Natural killer cell (primary cell): Measurements from ENCODE around the gene TTF2. TPM values are rescaled to one million over a fixed set of nuclear protein-coding genes. Genes with fewer than 3 reads are reported as not detected.

Experiments used
- ATAC-seq, 3 donors: fragments of 150-1000 bp in 2 of 3; fragments of 200-7000 bp in 1 of 3; cut with Tn5 transposase; 1 replicate in 1 of 3; 2 replicates in 2 of 3; pipeline ENCODE4 v1.10.0; 2021; ENCODE audit warnings: mild to moderate bottlenecking in 2 of 3, moderate library complexity in 2 of 3
- DNase-seq, 2 donors: peaks; one replicate each; pipeline versions ENCODE4 v3.0.0 to v3.0.0-alpha.2; 2013 to 2021; ENCODE audit warnings: mixed read lengths in 1 of 2
- H3K27ac ChIP-seq: one replicate; pipeline ENCODE4 v1.5.1; 2013; ENCODE audit warnings: mild to moderate bottlenecking, low read length
- H3K27me3 ChIP-seq: one replicate; pipeline ENCODE4 v1.6.1; 2013; ENCODE audit warnings: low read length; ENCODE audit not compliant: control insufficient read depth, insufficient read depth
- H3K36me3 ChIP-seq: one replicate; pipeline ENCODE4 v1.6.1; 2013; ENCODE audit warnings: low read length; ENCODE audit not compliant: control insufficient read depth, insufficient read depth
- H3K4me1 ChIP-seq: one replicate; pipeline ENCODE4 v1.6.1; 2013; ENCODE audit warnings: low read length; ENCODE audit not compliant: control insufficient read depth, insufficient read depth
- H3K4me3 ChIP-seq: one replicate; pipeline ENCODE4 v1.5.1; 2013; ENCODE audit warnings: low read length
- H3K9me3 ChIP-seq: one replicate; pipeline ENCODE4 v1.6.1; 2013; ENCODE audit warnings: low read length; ENCODE audit not compliant: control insufficient read depth, insufficient read depth
- H3K27ac Mint-ChIP-seq, 2 donors: one replicate each; pipeline ENCODE4 v1.8.0; 2022; ENCODE audit warnings: mild to moderate bottlenecking in 2 of 2, mixed read lengths in 2 of 2, moderate library complexity in 1 of 2
- H3K27me3 Mint-ChIP-seq, 2 donors: one replicate each; pipeline ENCODE4 v1.8.0; 2022; ENCODE audit warnings: low read depth in 2 of 2, mixed read lengths in 2 of 2
- H3K36me3 Mint-ChIP-seq: one replicate; pipeline ENCODE4 v1.8.0; 2022; ENCODE audit warnings: mixed read lengths
- H3K4me1 Mint-ChIP-seq, 2 donors: one replicate each; pipeline ENCODE4 v1.8.0; 2022; ENCODE audit warnings: mixed read lengths in 2 of 2
- H3K4me3 Mint-ChIP-seq: one replicate; pipeline ENCODE4 v1.8.0; 2022; ENCODE audit warnings: mild to moderate bottlenecking, moderate library complexity, mixed read lengths
- H3K9me3 Mint-ChIP-seq, 2 donors: one replicate each; pipeline ENCODE4 v1.8.0; 2022; ENCODE audit warnings: mixed read lengths in 2 of 2
- CTCF ChIP-seq: fragments of 200-600 bp; IDR thresholded peaks from one replicate; pipeline ENCODE4 v1.8.0; 2022; ENCODE audit warnings: antibody characterized with exemption
- WGBS: methylation state at CpG from one replicate; pipeline ENCODE4 v1.1.7; 2013; ENCODE audit warnings: missing lambda C conversion rate; ENCODE audit not compliant: insufficient coverage; 5-methylcytosine and 5-hydroxymethylcytosine counted together
- intact Hi-C: fragments of 100-400 bp; cut with micrococcal nuclease; formaldehyde crosslinking; loops from one replicate; pipeline ENCODE4 v1.14.2; 2022
- total RNA-seq, 4 donors: library from RNA; stranded (reverse); fragments of 120-200 nt in 1 of 4; gene quantifications; one replicate each; pipeline versions ENCODE4 v1.2.3 to v1.2.4, GENCODE V29; 2013 to 2022

TTF2 gene
- total RNA-seq, 3 donors from 2014 or later (not counting 1 experiment from before 2014, with no cell fraction given), result 17.9 to 24.7 (median 23.9) TPM

- no peak for ATAC-seq
- no peak for TF ChIP-seq CTCF
- Mint-ChIP-seq H3K4me3 (no peak overlapping the region), H3K4me1 (no peaks in the 10 kb centered on the region), H3K36me3 (no peaks in the 10 kb centered on the region), H3K27ac (no peak overlapping the region), H3K27me3 (no peaks in the 10 kb centered on the region), H3K9me3 (no peaks in the 10 kb centered on the region)
- no peak overlapping the region for H3K4me3 ChIP-seq
- DNase-seq, result no peak
- peaks cover 9% of the 10 kb centered on the region for H3K36me3 ChIP-seq
- intact Hi-C loops, result no loop called here
- no peaks in the 10 kb centered on the region for H3K9me3 ChIP-seq
- no peak overlapping the region for H3K27ac ChIP-seq
- no peaks in the 10 kb centered on the region for H3K27me3 ChIP-seq
- H3K4me1 ChIP-seq, result no peaks in the 10 kb centered on the region
Measured at GRCh38 chr1:117105722-117106121, 45.6 kb downstream of the TTF2 start.

- Mint-ChIP-seq H3K36me3 (no peaks in the 10 kb centered on the region), H3K9me3 (no peaks in the 10 kb centered on the region)
- no peak overlapping the region for H3K4me3 ChIP-seq
Measured at GRCh38 chr1:117106478-117106877, 46.4 kb downstream of the TTF2 start.

GRCh38 chr1:117107364-117107763 is 47.2 kb downstream of the TTF2 start:
- H3K4me3 ChIP-seq, result no peak overlapping the region
- Mint-ChIP-seq H3K9me3 (no peaks in the 10 kb centered on the region), H3K36me3 (no peaks in the 10 kb centered on the region), H3K4me1 (no peaks in the 10 kb centered on the region), H3K4me3 (no peak overlapping the region), H3K27ac (no peak overlapping the region), H3K27me3 (no peaks in the 10 kb centered on the region)
- no peak for DNase-seq
- H3K36me3 ChIP-seq, result peaks cover 6% of the 10 kb centered on the region
- H3K27me3 ChIP-seq, result no peaks in the 10 kb centered on the region
- no peak for TF ChIP-seq CTCF
- H3K4me1 ChIP-seq, result no peaks in the 10 kb centered on the region
- no peak for ATAC-seq
- no peak overlapping the region for H3K27ac ChIP-seq
- intact Hi-C loops, result no loop called here
- H3K9me3 ChIP-seq, result no peaks in the 10 kb centered on the region
- WGBS, result 100% methylated on average over 2 of the region's 2 CpGs

More at GRCh38 chr1:117106478-117106877, 46.4 kb downstream of the TTF2 start:
- TF ChIP-seq CTCF, result no peak
- H3K27me3 ChIP-seq, result no peaks in the 10 kb centered on the region
- no peaks in the 10 kb centered on the region for H3K4me1 ChIP-seq
- no peak for DNase-seq
- no peak overlapping the region for H3K4me3 Mint-ChIP-seq
- H3K27ac ChIP-seq, result no peak overlapping the region
- no peak for ATAC-seq
- peaks cover 9% of the 10 kb centered on the region for H3K36me3 ChIP-seq
- no peaks in the 10 kb centered on the region for H3K27me3 Mint-ChIP-seq
- H3K27ac Mint-ChIP-seq, result no peak overlapping the region
- 87% methylated on average over 2 of the region's 2 CpGs for WGBS
- no peaks in the 10 kb centered on the region for H3K9me3 ChIP-seq
- intact Hi-C loops, result no loop called here
- no peaks in the 10 kb centered on the region for H3K4me1 Mint-ChIP-seq

GRCh38 chr1:117110774-117111173 is 50.6 kb downstream of the TTF2 start:
- H3K4me3 ChIP-seq, result no peak overlapping the region
- no peaks in the 10 kb centered on the region for H3K4me1 ChIP-seq
- intact Hi-C loops, result no loop called here
- H3K4me3 Mint-ChIP-seq, result no peak overlapping the region
- H3K9me3 Mint-ChIP-seq, result no peaks in the 10 kb centered on the region
- H3K27ac ChIP-seq, result no peak overlapping the region
- no peaks in the 10 kb centered on the region for H3K36me3 ChIP-seq
- ATAC-seq, result no peak
- no peak for TF ChIP-seq CTCF
- no peaks in the 10 kb centered on the region for H3K36me3 Mint-ChIP-seq
- H3K27me3 Mint-ChIP-seq, result no peaks in the 10 kb centered on the region
- no peak overlapping the region for H3K27ac Mint-ChIP-seq
- no peak for DNase-seq
- no peaks in the 10 kb centered on the region for H3K9me3 ChIP-seq
- H3K4me1 Mint-ChIP-seq, result no peaks in the 10 kb centered on the region
- no peaks in the 10 kb centered on the region for H3K27me3 ChIP-seq
- WGBS, result 88% methylated on average over 1 of the region's 2 CpGs
